ENCODE results near the gene FCMR.
"Not testable (repeated sequence)": the region's sequence is repeated elsewhere in the genome, so short reads cannot be mapped to it uniquely, and the experiment has no call there.

The FCMR gene

GRCh38 chr1:206923961-206924557, 2.3 kb upstream of the FCMR start:
- not testable (repeated sequence) for DNase-seq (ENCODE audit: low read depth in 2 of 2)

- DNase-seq (ENCODE audit: low read depth in 2 of 2) = peak; percentile 44 to 51
Observed at GRCh38 chr1:206923009-206923960, 1.5 kb upstream of the FCMR start.

- no peak for DNase-seq (ENCODE audit: low read depth in 2 of 2)
Observed at GRCh38 chr1:206922524-206922923, 783 bp upstream of the FCMR start.

GRCh38 chr1:206918076-206918475, 3.7 kb downstream of the FCMR start:
- no peak for DNase-seq (ENCODE audit: low read depth in 2 of 2)

- no peak for DNase-seq (ENCODE audit: low read depth in 2 of 2)
Observed at GRCh38 chr1:206916000-206916709, 5.6 kb downstream of the FCMR start.

- DNase-seq (ENCODE audit: low read depth in 2 of 2) = no peak
Observed at GRCh38 chr1:206915030-206915735, 6.6 kb downstream of the FCMR start.

- no peak for DNase-seq (ENCODE audit: low read depth in 2 of 2)
Observed at GRCh38 chr1:206913766-206914537, 7.8 kb downstream of the FCMR start.

GRCh38 chr1:206912445-206913095, 9.2 kb downstream of the FCMR start:
- DNase-seq (ENCODE audit: low read depth in 2 of 2) = peak in 1 of 2 donors; percentile 49

GRCh38 chr1:206911064-206911663, 10.6 kb downstream of the FCMR start:
- no peak for DNase-seq (ENCODE audit: low read depth in 2 of 2)

- DNase-seq (ENCODE audit: low read depth in 2 of 2) = no peak
Observed at GRCh38 chr1:206909883-206910318, 11.8 kb downstream of the FCMR start.

GRCh38 chr1:206909161-206909882, 12.4 kb downstream of the FCMR start:
- peak; percentile 37 to 56 for DNase-seq (ENCODE audit: low read depth in 2 of 2)

- no peak for DNase-seq (ENCODE audit: low read depth in 2 of 2)
Observed at GRCh38 chr1:206908038-206908437, 13.7 kb downstream of the FCMR start.

- DNase-seq (ENCODE audit: low read depth in 2 of 2) = no peak
Observed at GRCh38 chr1:206907304-206907991, 14.3 kb downstream of the FCMR start.

- DNase-seq (ENCODE audit: low read depth in 2 of 2) = peak in 1 of 2 donors; percentile 39
Observed at GRCh38 chr1:206905295-206906164, 16.2 kb downstream of the FCMR start.

- DNase-seq (ENCODE audit: low read depth in 2 of 2) = no peak
Observed at GRCh38 chr1:206904423-206905142, 17.2 kb downstream of the FCMR start.

- no peak for DNase-seq (ENCODE audit: low read depth in 2 of 2)
Observed at GRCh38 chr1:206903687-206904086, 18.1 kb downstream of the FCMR start.

GRCh38 chr1:206902702-206903101, 19.0 kb downstream of the FCMR start:
- no peak for DNase-seq (ENCODE audit: low read depth in 2 of 2)
